Measurements from ENCODE around the gene EMILIN2. TPM values are rescaled to one million over a fixed set of nuclear protein-coding genes. Genes with fewer than 3 reads are reported as not detected.

EMILIN2 gene
- total and polyA plus RNA-seq, 2 experiments from 2014 or later, result 10.6 to 16.8 TPM

DNA sequence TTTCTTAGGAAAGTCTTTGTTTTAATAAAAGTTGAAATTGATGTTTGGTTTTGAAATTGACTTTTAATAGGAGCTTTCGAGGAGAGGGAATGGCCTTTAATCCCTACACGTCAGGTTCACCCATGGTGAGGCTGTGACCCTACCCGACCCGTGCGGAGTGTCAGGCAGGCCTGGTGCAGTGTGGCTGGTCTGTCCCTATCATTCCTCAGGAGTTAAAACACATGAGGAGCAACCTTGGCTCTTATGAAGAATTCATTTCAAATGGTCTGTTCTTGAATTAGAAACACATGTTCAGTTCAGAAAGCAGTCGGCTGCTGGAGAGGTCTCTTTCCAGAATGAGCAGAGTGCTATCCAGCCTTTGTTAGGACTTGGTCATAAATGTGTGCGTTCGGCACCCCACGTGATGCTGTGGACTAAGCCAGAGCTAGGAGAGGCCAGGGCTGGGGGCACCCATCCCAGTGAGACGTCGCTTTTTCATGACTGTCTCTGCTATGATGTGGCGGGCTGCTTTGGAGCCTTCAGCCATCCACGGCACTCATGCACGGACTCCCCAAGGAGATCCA is 54.7 kb downstream of the EMILIN2 start:
- H4K20me1 ChIP-seq (ENCODE audit: insufficient read depth, poor library complexity, severe bottlenecking), result no peaks in the 10 kb centered on the region
- DNase-seq (ENCODE audit: low spot score), result peak; percentile 65
- no peaks in the 10 kb centered on the region for H3K27me3 ChIP-seq
- TF ChIP-seq CTCF (IDR thresholded peaks at IDR 0.05; ENCODE audit: poor library complexity), result no peak
- TF ChIP-seq EZH2phosphoT487 (IDR thresholded peaks at IDR 0.05; ENCODE audit: low read depth, severe bottlenecking, unreplicated experiment), result no peak
- TF ChIP-seq EZH2 (IDR thresholded peaks at IDR 0.05; ENCODE audit: borderline replicate concordance), result no peak
- peak overlapping the region; percentile 20 for H3K4me2 ChIP-seq
- no peaks in the 10 kb centered on the region for H3K36me3 ChIP-seq (replicated peaks; ENCODE audit: insufficient read depth, low read depth)
- H3K27ac ChIP-seq, result peak overlapping the region; percentile 86
- no peak overlapping the region for H2AFZ ChIP-seq
- H3K4me1 ChIP-seq (ENCODE audit: insufficient read depth), result peaks cover 31% of the 10 kb centered on the region
- H3K9me2 ChIP-seq (replicated peaks; ENCODE audit: insufficient read depth), result no peaks in the 10 kb centered on the region
- 53% methylated on average over 14 of the region's 14 CpGs for WGBS (ENCODE audit: low lambda C conversion rate, missing lambda C conversion rate)
- H3K9me3 ChIP-seq (ENCODE audit: low read depth), result no peaks in the 10 kb centered on the region
- no peak overlapping the region for H3K4me3 ChIP-seq
- peaks cover 4% of the 10 kb centered on the region for H3K79me2 ChIP-seq

- Histone ChIP-seq H3K36me3 (replicated peaks; ENCODE audit: insufficient read depth, low read depth) (no peaks in the 10 kb centered on the region), H2AFZ (no peak overlapping the region), H4K20me1 (ENCODE audit: insufficient read depth, poor library complexity, severe bottlenecking) (no peaks in the 10 kb centered on the region), H3K27me3 (no peaks in the 10 kb centered on the region), H3K4me3 (no peak overlapping the region), H3K4me1 (ENCODE audit: insufficient read depth) (peaks cover 36% of the 10 kb centered on the region), H3K27ac (peak overlapping the region; percentile 86), H3K9me2 (replicated peaks; ENCODE audit: insufficient read depth) (no peaks in the 10 kb centered on the region), H3K79me2 (peaks cover 4% of the 10 kb centered on the region), H3K4me2 (peak overlapping the region; percentile 48), H3K9me3 (ENCODE audit: low read depth) (no peaks in the 10 kb centered on the region)
- WGBS (ENCODE audit: low lambda C conversion rate, missing lambda C conversion rate), result 83% methylated on average over 7 of the region's 7 CpGs
- DNase-seq (ENCODE audit: low spot score), result no peak
- TF ChIP-seq CTCF (IDR thresholded peaks at IDR 0.05; ENCODE audit: poor library complexity), result no peak
- TF ChIP-seq EZH2phosphoT487 (IDR thresholded peaks at IDR 0.05; ENCODE audit: low read depth, severe bottlenecking, unreplicated experiment), result no peak
- no peak for TF ChIP-seq EZH2 (IDR thresholded peaks at IDR 0.05; ENCODE audit: borderline replicate concordance)
Observed at GRCh38 chr18:2902327-2902726, 55.5 kb downstream of the EMILIN2 start.

DNA sequence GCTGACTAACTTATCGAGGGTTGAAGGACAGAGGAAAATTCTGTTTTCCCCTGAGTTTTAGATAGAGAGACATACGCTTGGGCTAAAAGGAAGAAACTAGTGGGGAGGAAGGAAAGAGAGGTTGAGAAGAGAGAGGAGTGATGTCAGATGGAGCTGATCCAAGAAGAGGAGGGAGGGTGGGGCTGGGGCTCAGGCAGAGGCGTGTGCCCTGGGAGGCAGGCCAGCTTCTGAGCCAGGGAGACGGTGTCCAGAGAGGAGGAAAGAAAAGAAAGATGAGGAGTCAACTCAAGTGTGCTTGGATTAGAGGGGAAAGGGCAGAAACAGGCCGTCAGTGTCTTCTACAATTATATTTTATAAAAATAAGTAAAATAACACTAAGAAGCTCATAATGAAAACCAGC is 56.2 kb downstream of the EMILIN2 start:
- H3K27ac ChIP-seq, result peak overlapping the region; percentile 86
- H3K4me2 ChIP-seq, result peak overlapping the region; percentile 48
- WGBS (ENCODE audit: low lambda C conversion rate, missing lambda C conversion rate), result 62% methylated on average over 3 of the region's 5 CpGs

More for the DNA sequence above, 56.2 kb downstream of the EMILIN2 start:
- Histone ChIP-seq H3K27me3 (no peaks in the 10 kb centered on the region), H3K36me3 (replicated peaks; ENCODE audit: insufficient read depth, low read depth) (no peaks in the 10 kb centered on the region), H3K4me3 (no peak overlapping the region), H3K9me2 (replicated peaks; ENCODE audit: insufficient read depth) (no peaks in the 10 kb centered on the region), H3K9me3 (ENCODE audit: low read depth) (no peaks in the 10 kb centered on the region), H2AFZ (no peak overlapping the region), H3K4me1 (ENCODE audit: insufficient read depth) (peaks cover 37% of the 10 kb centered on the region), H4K20me1 (ENCODE audit: insufficient read depth, poor library complexity, severe bottlenecking) (no peaks in the 10 kb centered on the region), H3K79me2 (peaks cover 4% of the 10 kb centered on the region)
- DNase-seq (ENCODE audit: low spot score), result peak; percentile 78
- TF ChIP-seq EZH2 (IDR thresholded peaks at IDR 0.05; ENCODE audit: borderline replicate concordance) (no peak), CTCF (IDR thresholded peaks at IDR 0.05; ENCODE audit: poor library complexity) (no peak), EZH2phosphoT487 (IDR thresholded peaks at IDR 0.05; ENCODE audit: low read depth, severe bottlenecking, unreplicated experiment) (no peak)
